TTC549 (cell line): ENCODE data around the gene DDIAS.
"Not testable (repeated sequence)": the region's sequence is repeated elsewhere in the genome, so short reads cannot be mapped to it uniquely, and the experiment has no call there.

Source experiments
- FAIRE-seq: peaks from 2 replicates; lab custom pipeline; 2012; peaks lifted over from hg19 to GRCh38; lab: Jason Lieb, UNC

The DDIAS gene

DNA sequence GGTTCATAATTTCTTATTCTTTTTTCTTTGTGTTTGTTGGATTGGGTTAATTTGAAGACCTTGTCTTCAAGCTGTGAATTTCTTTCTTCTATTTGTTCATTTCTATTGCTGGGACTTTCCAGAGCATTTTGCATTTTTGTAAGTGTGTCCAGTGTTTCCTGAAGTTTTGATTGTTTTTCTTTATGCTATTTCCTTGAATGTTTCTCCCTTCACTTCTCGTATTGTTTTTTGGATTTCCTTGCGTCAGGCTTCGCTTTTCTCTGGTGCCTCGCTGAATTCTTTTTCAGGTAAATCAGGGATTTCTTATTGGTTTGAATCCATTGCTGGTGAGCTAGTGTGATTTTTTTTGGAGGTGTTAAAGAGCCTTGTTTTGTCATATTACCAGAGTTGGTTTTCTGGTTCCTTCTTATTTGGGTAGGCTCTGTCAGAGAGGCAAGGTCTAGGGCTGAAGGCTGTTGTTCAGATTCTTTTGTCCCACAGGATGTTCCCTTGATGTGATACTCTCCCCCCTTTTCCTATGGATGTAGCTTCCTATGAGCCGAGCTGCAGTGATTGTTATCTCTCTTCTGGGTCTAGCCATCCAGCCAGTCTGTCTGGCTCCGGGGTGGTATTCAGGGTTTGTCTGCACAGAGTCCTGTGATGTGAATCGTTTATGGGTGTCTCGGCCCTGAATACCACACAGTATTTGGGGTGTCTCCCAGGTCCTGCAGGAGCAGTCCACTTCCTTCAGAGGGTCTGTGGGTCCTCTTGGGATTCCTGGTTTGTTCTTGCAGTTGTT, 21.0 kb downstream of the DDIAS start:
- FAIRE-seq = not testable (repeated sequence)

GRCh38 chr11:82924522-82925224, 23.1 kb downstream of the DDIAS start:
- no peak for FAIRE-seq

GRCh38 chr11:82927264-82927880, 25.8 kb downstream of the DDIAS start:
- peak; percentile 72 for FAIRE-seq

DNA sequence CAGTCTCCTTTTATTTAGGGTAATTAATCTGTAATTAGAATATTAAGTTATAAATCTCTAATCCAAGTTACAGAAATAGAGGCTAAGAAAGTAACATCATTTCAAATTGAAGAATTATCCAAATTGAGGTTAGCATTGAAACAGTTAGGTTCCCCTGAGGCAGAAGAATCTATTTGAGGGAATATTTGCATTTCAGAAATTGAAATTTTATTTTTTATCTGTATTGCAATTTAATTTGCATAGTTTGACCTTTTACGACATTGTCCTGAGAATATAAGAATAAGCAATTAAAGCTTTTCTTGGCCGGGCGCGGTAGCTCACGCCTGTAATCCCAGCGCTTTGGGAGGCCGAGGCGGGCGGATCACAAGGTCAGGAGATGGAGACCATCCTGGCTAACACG, 27.6 kb downstream of the DDIAS start:
- FAIRE-seq = no peak

DNA sequence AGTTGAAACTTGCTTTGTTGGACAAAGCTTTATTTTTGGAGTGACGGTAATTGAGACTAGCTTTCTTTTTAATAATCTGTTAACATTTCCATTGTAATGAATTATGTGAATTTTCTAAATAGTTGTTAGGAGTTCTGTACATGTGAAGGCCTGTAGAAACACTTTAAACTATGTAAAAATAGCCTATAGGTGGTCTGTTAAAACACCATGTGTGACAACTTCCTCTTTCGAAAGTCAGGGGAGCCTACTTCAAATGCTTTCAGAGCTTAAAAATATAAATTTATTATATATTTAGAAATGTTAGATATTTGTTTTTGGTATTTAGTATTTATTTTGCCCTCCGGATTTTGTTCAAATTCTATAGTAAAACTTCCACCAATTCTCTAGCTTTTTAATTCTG, 28.7 kb downstream of the DDIAS start:
- FAIRE-seq = no peak

DNA sequence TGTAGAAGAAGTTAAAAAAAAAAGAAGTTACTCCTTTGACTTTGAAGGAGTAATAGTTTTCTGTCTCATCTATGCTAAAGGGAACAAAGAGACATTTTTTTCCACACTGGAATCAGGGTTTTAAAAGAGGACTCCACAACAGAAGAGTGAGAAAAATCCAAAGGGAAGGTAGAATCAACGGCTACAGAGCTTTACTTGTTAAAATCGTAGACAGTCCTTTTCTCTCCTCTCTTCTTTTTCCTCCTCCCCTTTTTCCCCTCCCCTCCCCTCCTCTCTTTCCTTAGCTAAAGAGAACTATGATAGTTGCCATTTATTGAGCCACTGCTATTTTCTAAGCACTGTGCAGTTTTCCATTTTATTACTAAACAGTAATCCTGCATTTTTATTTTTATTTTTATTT, 29.2 kb downstream of the DDIAS start:
- no peak for FAIRE-seq

DNA sequence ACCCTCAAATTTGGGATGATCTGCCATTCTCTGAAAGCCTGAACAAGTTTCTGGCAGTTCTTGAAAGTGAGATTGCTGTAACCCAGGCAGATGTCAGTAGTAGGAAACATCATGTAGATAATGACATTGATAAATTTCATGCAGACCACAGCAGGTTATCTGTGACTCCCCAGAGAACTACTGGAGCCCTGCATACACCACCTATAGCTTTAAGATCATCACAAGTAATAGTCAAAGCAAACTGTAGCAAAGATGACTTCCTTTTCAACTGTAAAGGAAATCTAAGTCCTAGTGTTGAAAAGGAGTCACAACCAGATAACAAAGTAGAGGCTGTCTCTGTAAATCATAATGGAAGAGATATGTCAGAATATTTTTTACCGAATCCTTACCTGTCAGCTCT, 31.0 kb downstream of the DDIAS start:
- no peak for FAIRE-seq

DNA sequence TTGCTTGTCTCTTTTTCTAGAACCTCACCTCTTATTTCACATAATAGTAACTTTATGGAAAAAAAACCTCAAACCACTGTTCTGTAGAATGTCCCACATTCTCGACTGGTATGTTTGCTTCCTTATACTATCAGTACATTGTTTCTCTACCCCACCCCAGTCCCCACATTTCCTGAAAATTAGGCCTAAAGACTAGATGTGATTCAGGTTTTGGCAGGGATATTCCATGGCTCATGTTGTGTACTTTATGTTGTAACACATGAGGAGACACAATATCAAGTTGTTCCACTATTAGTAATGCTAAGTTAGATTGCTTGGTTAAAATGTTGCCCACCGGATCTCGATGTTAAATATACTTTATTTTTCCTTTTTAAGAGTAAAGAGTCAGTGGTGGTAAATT, 34.7 kb downstream of the DDIAS start:
- FAIRE-seq = no peak

DNA sequence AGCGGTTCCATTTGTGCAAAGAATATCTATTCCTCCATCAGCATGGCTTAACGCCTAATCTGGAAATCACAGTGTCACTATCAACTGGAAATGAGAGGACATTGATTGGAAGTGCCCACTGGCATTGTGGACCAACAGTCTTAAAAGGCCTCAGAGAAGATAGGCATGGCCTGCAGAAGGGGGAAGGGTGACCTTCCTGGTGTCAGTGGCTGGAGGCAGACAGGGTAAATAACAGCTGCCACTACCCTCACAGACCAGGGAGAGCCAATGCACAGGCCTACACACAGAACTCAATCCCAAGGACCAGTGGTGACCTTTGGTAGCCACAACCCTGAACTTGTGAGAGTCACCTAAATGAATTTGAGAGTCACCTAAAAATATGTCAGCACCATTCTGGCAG, 36.0 kb downstream of the DDIAS start:
- FAIRE-seq = no peak

GRCh38 chr11:82939456-82939855, 37.9 kb downstream of the DDIAS start:
- FAIRE-seq = no peak

GRCh38 chr11:82942376-82942775, 40.8 kb downstream of the DDIAS start:
- FAIRE-seq = no peak

DNA sequence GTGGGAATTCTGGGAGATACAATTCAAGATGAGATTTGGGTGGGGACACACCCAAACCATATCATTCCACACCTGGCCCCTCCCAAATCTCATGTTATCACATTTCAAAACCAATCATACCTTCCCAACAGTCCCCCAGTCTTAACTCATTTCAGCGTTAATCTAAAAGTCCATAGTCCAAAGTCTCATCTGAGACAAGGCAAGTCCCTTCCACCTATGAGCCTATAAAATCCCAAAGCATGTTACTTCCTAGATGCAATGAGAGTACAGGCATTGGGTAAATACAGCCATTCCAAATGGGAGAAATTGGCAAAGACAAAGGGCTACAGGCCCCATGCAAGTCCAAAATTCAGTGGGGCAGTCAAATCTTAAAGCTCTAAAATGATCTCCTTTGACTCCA, 41.9 kb downstream of the DDIAS start:
- not testable (repeated sequence) for FAIRE-seq

- no peak for FAIRE-seq
These were observed 42.7 kb downstream of the DDIAS start for GRCh38 chr11:82944198-82944597.

DNA sequence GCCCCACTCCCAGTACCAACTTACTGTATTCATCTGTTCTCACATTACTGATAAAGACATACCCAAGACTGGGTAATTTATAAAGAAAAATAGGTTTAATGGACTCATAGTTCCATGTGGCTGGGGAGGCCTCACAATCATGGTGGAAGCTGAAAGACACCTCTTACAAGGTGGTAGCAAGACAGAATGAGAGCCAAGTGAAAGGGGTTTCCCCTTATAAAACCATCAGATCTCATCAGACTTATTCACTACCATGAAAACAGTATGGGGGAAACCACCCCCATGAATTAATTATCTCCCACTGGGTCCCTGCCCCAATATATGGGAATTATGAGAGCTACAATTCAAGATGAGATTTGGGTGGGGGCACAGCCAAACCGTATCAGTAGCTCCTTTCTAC, 43.5 kb downstream of the DDIAS start:
- FAIRE-seq = not testable (repeated sequence)

GRCh38 chr11:82945682-82946081, 44.1 kb downstream of the DDIAS start:
- no peak for FAIRE-seq

DNA sequence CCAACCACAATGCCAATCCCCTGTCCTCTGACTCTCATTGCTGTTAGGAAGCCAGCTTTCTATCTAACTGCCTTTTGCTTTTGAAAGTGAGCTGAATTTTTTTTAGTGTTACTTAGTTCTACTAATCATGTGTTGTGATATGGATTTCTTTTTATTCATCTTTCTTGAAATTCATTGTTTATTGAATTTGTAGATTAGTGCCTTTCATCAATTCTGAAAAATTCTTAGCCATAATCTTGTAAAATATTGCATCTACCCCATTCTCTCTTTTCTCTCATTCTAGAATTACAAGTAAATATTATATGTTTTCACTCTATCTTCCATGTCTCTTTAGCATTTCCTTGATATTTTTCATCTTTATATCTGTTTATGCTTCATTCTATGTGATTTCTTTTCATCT, 47.8 kb downstream of the DDIAS start:
- FAIRE-seq = no peak

DNA sequence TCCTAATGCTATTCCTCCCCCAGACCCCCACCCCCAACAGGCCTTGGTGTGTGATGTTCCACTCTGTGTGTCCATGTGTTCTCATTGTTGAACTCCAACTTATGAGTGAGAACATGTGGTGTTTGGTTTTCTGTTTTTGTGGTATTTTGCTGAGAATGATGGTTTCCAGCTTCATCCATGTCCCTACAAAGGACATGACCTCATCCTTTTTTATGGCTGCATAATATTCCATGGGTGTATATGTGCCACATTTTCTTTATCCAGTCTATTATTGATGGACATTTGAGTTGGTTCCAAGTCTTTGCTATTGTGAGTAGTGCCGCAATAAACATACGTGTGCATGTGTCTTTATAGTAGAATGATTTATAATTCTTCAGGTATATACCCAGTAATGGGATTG, 49.0 kb downstream of the DDIAS start:
- not testable (repeated sequence) for FAIRE-seq

GRCh38 chr11:82955736-82956453, 54.4 kb downstream of the DDIAS start:
- not testable (repeated sequence) for FAIRE-seq

DNA sequence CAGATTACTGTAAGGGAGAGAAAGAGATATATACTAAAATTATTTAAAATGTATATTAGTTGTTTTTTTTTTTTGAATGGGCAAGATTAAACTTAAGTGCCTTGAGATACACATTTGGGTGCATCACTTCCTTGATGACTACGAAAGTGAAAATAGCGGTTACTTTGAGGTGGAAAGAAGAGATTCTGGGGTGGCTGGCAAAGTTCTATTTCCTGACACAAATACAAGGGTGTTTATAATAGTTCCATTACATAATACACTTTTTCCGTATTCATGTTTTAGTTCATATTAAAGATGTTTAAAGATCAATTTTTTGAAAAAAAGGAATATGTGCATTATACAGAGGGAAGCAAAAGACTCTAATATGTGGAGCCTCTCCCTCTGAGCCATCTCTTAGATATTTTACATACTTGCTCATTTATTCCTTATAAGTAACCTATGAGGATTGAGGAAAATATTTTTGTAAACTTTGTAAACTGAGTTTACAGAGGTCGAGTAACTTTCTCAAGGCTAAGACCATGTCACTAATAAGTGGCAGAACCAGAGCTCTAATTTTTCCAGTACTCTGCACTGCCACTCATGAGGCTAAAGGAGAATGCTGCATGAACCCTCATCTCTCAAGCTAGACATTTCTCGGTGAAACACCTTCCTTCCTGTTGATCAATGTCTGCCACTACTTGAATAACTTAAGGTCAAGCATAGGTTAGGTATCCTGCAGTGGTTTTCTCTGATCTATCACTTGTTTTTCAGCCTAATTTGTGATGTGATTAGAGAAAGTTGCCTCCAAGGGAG, 58.6 kb downstream of the DDIAS start:
- no peak for FAIRE-seq

GRCh38 chr11:82960779-82961143, 59.2 kb downstream of the DDIAS start:
- no peak for FAIRE-seq

DNA sequence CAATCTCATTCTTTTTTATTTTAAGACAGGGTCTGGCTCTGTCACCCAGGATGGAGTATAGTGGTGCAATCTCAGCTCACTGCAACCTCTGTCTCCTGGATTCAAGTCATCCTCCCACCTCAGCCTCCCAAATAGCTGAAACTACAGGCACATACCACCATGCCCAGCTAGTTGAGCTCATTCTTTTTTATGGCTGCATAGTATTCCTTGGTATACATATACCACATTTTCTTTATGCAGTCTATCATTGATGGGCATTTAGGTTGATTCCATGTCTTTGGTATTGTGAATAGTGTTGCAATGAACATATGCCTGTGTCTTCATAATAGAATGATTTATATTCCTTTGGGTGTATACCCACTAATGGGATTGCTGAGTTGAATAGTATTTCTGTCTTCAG, 60.5 kb downstream of the DDIAS start:
- not testable (repeated sequence) for FAIRE-seq

- FAIRE-seq = no peak
These were observed 65.8 kb downstream of the DDIAS start for GRCh38 chr11:82967381-82967780.
